ENCODE measurements around the gene DPP6. TPM values are rescaled to one million over a fixed set of nuclear protein-coding genes. Genes with fewer than 3 reads are reported as not detected.

The DPP6 gene
- total RNA-seq, 3 donors from 2014 or later (not counting 1 experiment from before 2014, with no cell fraction given), result not detected

DNA sequence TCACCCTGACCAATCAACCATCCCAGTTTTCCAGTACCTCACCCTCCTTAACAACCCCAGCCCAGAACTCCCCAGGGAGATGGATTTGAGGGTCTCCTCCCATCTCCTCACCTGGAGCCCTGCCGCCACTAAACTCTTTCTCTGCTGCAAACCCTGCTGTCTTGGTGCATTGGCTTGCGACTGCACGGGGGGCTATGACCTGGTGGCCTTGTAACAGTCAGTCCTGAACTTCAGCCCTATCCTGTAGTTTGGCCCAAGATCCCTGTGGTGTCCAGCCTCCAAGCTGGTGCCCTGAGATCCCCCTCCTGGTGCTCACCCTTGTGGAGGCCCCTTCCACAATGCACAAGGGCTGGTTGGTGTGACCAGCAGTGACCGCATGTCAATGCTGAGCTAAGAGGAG, 858.8 kb downstream of the DPP6 start:
- ATAC-seq, result no peak
- Histone ChIP-seq H3K4me3 (ENCODE audit: low read length) (no peak overlapping the region), H3K9me3 (ENCODE audit: control insufficient read depth, insufficient read depth, low read length) (peaks cover 2% of the 10 kb centered on the region), H3K27me3 (ENCODE audit: control insufficient read depth, insufficient read depth, low read length) (peaks cover 5% of the 10 kb centered on the region), H3K27ac (ENCODE audit: low read length) (no peak overlapping the region), H3K36me3 (ENCODE audit: control insufficient read depth, insufficient read depth, low read length) (no peaks in the 10 kb centered on the region), H3K4me1 (ENCODE audit: control insufficient read depth, insufficient read depth, low read length) (peaks cover 21% of the 10 kb centered on the region)
- TF ChIP-seq, protein P1, sequence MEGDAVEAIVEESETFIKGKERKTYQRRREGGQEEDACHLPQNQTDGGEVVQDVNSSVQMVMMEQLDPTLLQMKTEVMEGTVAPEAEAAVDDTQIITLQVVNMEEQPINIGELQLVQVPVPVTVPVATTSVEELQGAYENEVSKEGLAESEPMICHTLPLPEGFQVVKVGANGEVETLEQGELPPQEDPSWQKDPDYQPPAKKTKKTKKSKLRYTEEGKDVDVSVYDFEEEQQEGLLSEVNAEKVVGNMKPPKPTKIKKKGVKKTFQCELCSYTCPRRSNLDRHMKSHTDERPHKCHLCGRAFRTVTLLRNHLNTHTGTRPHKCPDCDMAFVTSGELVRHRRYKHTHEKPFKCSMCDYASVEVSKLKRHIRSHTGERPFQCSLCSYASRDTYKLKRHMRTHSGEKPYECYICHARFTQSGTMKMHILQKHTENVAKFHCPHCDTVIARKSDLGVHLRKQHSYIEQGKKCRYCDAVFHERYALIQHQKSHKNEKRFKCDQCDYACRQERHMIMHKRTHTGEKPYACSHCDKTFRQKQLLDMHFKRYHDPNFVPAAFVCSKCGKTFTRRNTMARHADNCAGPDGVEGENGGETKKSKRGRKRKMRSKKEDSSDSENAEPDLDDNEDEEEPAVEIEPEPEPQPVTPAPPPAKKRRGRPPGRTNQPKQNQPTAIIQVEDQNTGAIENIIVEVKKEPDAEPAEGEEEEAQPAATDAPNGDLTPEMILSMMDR (IDR thresholded peaks at IDR 0.05), result no peak
- H3K27me3 Mint-ChIP-seq (ENCODE audit: low read depth in 2 of 2), result peaks cover 6 to 20% of the 10 kb centered on the region in 2 donors
- peaks cover 0 to 4% of the 10 kb centered on the region in 2 donors for H3K4me1 Mint-ChIP-seq
- intact Hi-C loops (cut with micrococcal nuclease), result loop anchor here (5.0 kb wide), 1 partner anchor 436 kb away; no protein-coding TSS in a partner anchor
- WGBS (ENCODE audit: insufficient coverage), result 99% methylated on average over 3 of the region's 4 CpGs
- DNase-seq, result no peak
- no peaks in the 10 kb centered on the region for H3K36me3 Mint-ChIP-seq
- no peak overlapping the region for H3K4me3 Mint-ChIP-seq
- H3K9me3 Mint-ChIP-seq, result peaks cover 2 to 4% of the 10 kb centered on the region in 2 donors
- no peak overlapping the region for H3K27ac Mint-ChIP-seq

DNA sequence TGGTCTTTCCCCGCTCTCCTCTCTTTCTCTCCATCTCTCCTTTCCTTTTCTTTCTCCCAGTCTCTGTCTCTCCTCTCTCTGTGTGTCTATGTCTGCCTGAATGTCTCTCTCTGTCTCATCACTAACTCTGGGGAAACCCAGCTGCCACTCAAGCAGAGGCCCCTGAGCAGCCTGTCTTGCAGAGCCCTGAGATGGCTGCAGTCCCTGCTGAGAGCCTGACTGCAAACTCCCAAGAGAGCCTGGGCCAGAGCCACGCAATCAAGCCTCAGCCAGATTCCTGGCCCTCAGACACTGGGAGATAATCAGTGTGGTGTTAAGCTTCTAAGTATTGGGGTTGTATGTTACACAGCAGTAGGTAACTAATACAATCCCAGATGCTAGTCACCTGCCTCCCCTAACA, 859.2 kb downstream of the DPP6 start:
- H3K4me3 ChIP-seq (ENCODE audit: low read length), result no peak overlapping the region
- TF ChIP-seq, protein P1 (IDR thresholded peaks at IDR 0.05), result no peak
- 88% methylated on average over 2 of the region's 2 CpGs for WGBS (ENCODE audit: insufficient coverage)
- H3K4me1 Mint-ChIP-seq, result peaks cover 0 to 4% of the 10 kb centered on the region in 2 donors
- H3K36me3 ChIP-seq (ENCODE audit: control insufficient read depth, insufficient read depth, low read length), result no peaks in the 10 kb centered on the region
- H3K27me3 ChIP-seq (ENCODE audit: control insufficient read depth, insufficient read depth, low read length), result peaks cover 5% of the 10 kb centered on the region
- H3K27me3 Mint-ChIP-seq (ENCODE audit: low read depth in 2 of 2), result peaks cover 9 to 23% of the 10 kb centered on the region in 2 donors
- H3K9me3 ChIP-seq (ENCODE audit: control insufficient read depth, insufficient read depth, low read length), result peaks cover 2% of the 10 kb centered on the region
- intact Hi-C loops (cut with micrococcal nuclease), result loop anchor here (5.0 kb wide), 1 partner anchor 436 kb away; no protein-coding TSS in a partner anchor
- no peak overlapping the region for H3K27ac Mint-ChIP-seq
- H3K27ac ChIP-seq (ENCODE audit: low read length), result no peak overlapping the region
- peaks cover 2 to 4% of the 10 kb centered on the region in 2 donors for H3K9me3 Mint-ChIP-seq
- H3K36me3 Mint-ChIP-seq, result no peaks in the 10 kb centered on the region
- no peak for DNase-seq
- no peak overlapping the region for H3K4me3 Mint-ChIP-seq
- H3K4me1 ChIP-seq (ENCODE audit: control insufficient read depth, insufficient read depth, low read length), result peaks cover 21% of the 10 kb centered on the region
- no peak for ATAC-seq

DNA sequence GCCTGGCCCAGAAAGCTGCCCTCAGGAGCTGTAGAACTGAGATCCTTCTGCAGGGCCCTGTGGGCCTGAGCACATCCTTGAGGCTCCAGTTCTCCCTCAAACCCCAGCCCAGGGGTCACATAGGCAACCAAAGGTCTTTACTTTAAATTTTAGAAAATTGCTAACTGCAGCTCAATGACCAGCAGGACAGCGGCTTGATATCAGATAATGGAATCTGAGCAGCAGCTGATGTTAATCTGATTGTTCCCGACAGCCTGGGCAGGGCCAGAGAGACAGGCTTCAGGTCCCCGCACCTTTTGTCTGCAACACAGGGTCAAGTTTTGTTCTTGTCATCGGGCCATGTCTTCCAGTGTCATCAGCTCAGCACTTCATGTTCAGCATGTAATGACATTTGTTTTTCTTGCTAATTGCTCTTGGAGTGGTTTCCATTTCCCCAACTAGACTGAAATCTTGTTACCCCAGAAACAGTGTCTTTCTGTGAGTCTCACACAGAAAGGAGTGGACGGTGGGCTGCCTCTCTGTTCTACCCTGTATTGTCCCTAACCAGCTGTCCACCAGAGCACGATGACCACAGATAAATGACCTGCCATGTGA, 859.8 kb downstream of the DPP6 start:
- no peak overlapping the region for H3K27ac Mint-ChIP-seq

More for the DNA sequence above, 859.8 kb downstream of the DPP6 start:
- peaks cover 2 to 4% of the 10 kb centered on the region in 2 donors for H3K9me3 Mint-ChIP-seq
- no peak for DNase-seq
- peaks cover 9 to 23% of the 10 kb centered on the region in 2 donors for H3K27me3 Mint-ChIP-seq (ENCODE audit: low read depth in 2 of 2)
- H3K27ac ChIP-seq (ENCODE audit: low read length), result no peak overlapping the region
- intact Hi-C loops (cut with micrococcal nuclease), result loop anchor here (2.0 to 5.0 kb wide), 2 partner anchors 41 to 435 kb away; no protein-coding TSS in a partner anchor
- no peaks in the 10 kb centered on the region for H3K36me3 Mint-ChIP-seq
- H3K4me1 Mint-ChIP-seq, result peaks cover 0 to 4% of the 10 kb centered on the region in 2 donors
- peaks cover 5% of the 10 kb centered on the region for H3K27me3 ChIP-seq (ENCODE audit: control insufficient read depth, insufficient read depth, low read length)
- no peak overlapping the region for H3K4me3 ChIP-seq (ENCODE audit: low read length)
- peaks cover 2% of the 10 kb centered on the region for H3K9me3 ChIP-seq (ENCODE audit: control insufficient read depth, insufficient read depth, low read length)
- H3K4me1 ChIP-seq (ENCODE audit: control insufficient read depth, insufficient read depth, low read length), result peaks cover 21% of the 10 kb centered on the region
- WGBS (ENCODE audit: insufficient coverage), result 86% methylated on average over 6 of the region's 6 CpGs
- H3K36me3 ChIP-seq (ENCODE audit: control insufficient read depth, insufficient read depth, low read length), result no peaks in the 10 kb centered on the region
- ATAC-seq, result no peak
- TF ChIP-seq, protein P1 (IDR thresholded peaks at IDR 0.05), result no peak
- H3K4me3 Mint-ChIP-seq, result no peak overlapping the region

All from natural killer cell (primary cell).